Neuron (in vitro differentiated cells): ENCODE data around the gene ZNF483.
"Not testable (repeated sequence)": the region's sequence is repeated elsewhere in the genome, so short reads cannot be mapped to it uniquely, and the experiment has no call there.

Experiments used
- H2AFZ ChIP-seq: one replicate; pipeline ENCODE4 v1.6.1; 2013; ENCODE audit warnings: low read depth, mild to moderate bottlenecking, inconsistent platforms, low read length, moderate library complexity
- H3K27me3 ChIP-seq: one replicate; pipeline ENCODE4 v1.6.1; 2013; ENCODE audit warnings: low read length; ENCODE audit not compliant: insufficient read depth
- H3K36me3 ChIP-seq: one replicate; pipeline ENCODE4 v1.6.1; 2013; ENCODE audit warnings: low read length; ENCODE audit not compliant: insufficient read depth
- H3K4me1 ChIP-seq: one replicate; pipeline ENCODE4 v1.6.1; 2013; ENCODE audit warnings: low read length; ENCODE audit not compliant: insufficient read depth
- H3K4me3 ChIP-seq: 2 replicates; pipeline ENCODE4 v1.5.1; 2013; ENCODE audit warnings: mild to moderate bottlenecking, low read length, moderate library complexity
- H3K9me3 ChIP-seq: one replicate; pipeline ENCODE4 v1.6.1; 2013; ENCODE audit warnings: low read length

The ZNF483 gene

DNA sequence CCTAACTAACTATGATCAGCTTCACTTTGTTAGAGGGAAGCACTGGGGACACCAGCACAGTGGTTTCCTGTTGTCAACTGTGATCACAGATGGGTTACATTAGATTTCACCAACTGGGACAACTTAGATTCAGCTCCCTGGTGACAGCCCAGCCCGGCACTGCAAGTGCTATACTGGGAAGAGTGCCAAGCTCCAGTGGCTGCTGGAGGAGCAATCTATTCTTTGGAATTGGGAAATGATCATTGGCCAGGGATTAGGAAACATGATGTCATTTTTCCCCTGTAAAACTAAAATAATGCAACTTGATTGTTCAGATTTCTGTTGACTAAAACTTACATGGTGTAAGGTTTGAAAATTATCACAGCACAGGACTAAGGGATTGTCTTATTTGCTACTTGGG, 41.3 kb downstream of the ZNF483 start:
- Histone ChIP-seq H3K9me3 (peaks cover 12% of the 10 kb centered on the region), H3K27me3 (no peaks in the 10 kb centered on the region), H3K4me1 (no peaks in the 10 kb centered on the region), H2AFZ (no peak overlapping the region), H3K36me3 (no peaks in the 10 kb centered on the region), H3K4me3 (no peak overlapping the region)

GRCh38 chr9:111568127-111568526, 43.1 kb downstream of the ZNF483 start:
- H3K36me3 ChIP-seq, H3K27me3 ChIP-seq, H3K4me1 ChIP-seq, H2AFZ ChIP-seq, H3K4me3 ChIP-seq: not testable (repeated sequence)
- H3K9me3 ChIP-seq = peaks cover 12% of the 10 kb centered on the region

GRCh38 chr9:111572950-111573604, 48.1 kb downstream of the ZNF483 start:
- Histone ChIP-seq H3K9me3 (peaks cover 12% of the 10 kb centered on the region), H3K27me3 (no peaks in the 10 kb centered on the region), H3K36me3 (no peaks in the 10 kb centered on the region), H3K4me3 (no peak overlapping the region), H3K4me1 (no peaks in the 10 kb centered on the region), H2AFZ (no peak overlapping the region)

DNA sequence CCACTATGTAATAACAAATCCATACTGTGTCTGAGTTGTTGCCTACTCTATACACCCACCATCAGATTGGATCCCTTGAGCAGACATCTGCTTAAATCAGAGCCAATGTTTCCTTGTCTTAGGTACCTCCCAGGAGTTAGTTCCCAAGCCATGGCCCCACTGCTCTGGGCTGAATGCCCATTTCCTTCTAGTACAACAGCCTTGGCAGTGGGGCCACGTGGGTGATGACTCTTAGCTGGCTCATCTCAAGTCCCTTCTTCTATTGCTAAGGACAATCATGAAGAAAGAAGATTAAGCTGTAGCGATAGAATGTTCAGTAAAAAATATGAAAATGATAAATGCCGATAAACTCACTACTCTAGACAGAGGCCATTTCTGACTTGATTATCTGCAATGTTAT, 57.9 kb downstream of the ZNF483 start:
- H3K36me3 ChIP-seq = peaks cover 6% of the 10 kb centered on the region

GRCh38 chr9:111586378-111586777, 61.4 kb downstream of the ZNF483 start:
- Histone ChIP-seq H2AFZ (no peak overlapping the region), H3K27me3 (no peaks in the 10 kb centered on the region), H3K4me3 (no peak overlapping the region), H3K36me3 (peaks cover 2% of the 10 kb centered on the region), H3K4me1 (no peaks in the 10 kb centered on the region), H3K9me3 (no peaks in the 10 kb centered on the region)

More for the DNA sequence above, 57.9 kb downstream of the ZNF483 start:
- Histone ChIP-seq H3K27me3 (no peaks in the 10 kb centered on the region), H2AFZ (no peak overlapping the region), H3K4me1 (no peaks in the 10 kb centered on the region), H3K4me3 (no peak overlapping the region), H3K9me3 (no peaks in the 10 kb centered on the region)

GRCh38 chr9:111588846-111589245, 63.9 kb downstream of the ZNF483 start:
- Histone ChIP-seq H3K9me3 (no peaks in the 10 kb centered on the region), H3K4me3 (no peak overlapping the region), H3K4me1 (no peaks in the 10 kb centered on the region), H3K27me3 (no peaks in the 10 kb centered on the region), H2AFZ (no peak overlapping the region), H3K36me3 (no peaks in the 10 kb centered on the region)

DNA sequence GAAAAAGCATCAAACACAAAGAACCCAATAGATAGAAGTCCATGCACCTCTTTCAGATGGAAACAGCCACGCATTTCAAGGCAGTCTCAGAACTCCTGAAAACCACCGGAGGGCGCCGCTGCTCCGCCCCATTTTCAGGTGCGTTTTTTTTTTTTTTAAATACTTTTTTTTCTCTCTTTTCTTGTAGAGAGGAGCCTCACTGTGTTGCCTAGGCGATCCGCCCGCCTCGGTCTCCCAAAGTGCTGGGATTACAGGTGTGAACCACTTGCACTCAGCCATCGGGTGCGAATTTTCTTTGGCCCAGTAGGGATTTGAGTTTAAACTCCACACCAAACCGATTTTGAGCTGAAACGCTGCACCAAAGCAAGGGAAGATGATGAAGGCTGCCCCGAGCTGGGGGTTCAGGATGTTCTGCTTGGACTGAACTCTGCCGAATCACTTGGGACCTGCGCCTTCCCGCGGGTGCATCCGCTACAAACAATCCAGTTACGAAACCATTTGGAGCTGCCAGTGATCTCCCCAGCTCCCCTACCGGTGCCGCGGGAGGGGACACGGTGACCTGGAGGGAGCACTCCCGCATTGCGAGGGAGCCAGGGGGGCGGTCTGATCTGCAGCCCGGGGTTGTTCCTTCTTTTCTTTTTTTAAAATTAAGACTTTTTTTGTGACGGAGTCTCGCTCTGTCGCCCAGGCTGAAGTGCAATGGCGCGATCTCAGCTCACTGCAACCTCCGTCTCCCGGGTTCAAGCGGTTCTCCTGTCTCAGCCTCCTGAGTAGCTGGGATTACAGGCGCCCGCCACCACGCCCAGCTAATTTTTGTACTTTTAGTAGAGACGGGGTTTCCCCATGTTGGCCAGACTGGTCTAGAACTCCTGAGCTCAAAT, 73.1 kb downstream of the ZNF483 start:
- Histone ChIP-seq H3K36me3 (no peaks in the 10 kb centered on the region), H3K4me3 (peak overlapping the region; percentile 54), H3K9me3 (peaks cover 3% of the 10 kb centered on the region), H3K27me3 (no peaks in the 10 kb centered on the region), H3K4me1 (no peaks in the 10 kb centered on the region), H2AFZ (peak overlapping the region; percentile 67)

GRCh38 chr9:111598733-111599091, 73.7 kb downstream of the ZNF483 start:
- Histone ChIP-seq H3K36me3 (no peaks in the 10 kb centered on the region), H2AFZ (peak overlapping the region; percentile 67), H3K9me3 (peaks cover 3% of the 10 kb centered on the region), H3K4me3 (peak overlapping the region; percentile 54), H3K27me3 (no peaks in the 10 kb centered on the region), H3K4me1 (no peaks in the 10 kb centered on the region)

- H3K36me3 ChIP-seq = no peaks in the 10 kb centered on the region
- H3K4me1 ChIP-seq = no peaks in the 10 kb centered on the region
- peak within 1 kb of the TSS; percentile 54 for H3K4me3 ChIP-seq
- H3K9me3 ChIP-seq = peaks cover 3% of the 10 kb centered on the region
- peak within 1 kb of the TSS; percentile 67 for H2AFZ ChIP-seq
- H3K27me3 ChIP-seq = no peaks in the 10 kb centered on the region
Measured at GRCh38 chr9:111599092-111599954, 74.3 kb downstream of the ZNF483 start, which contains the start of gene PTGR1. Gene PTGR1 (minus strand): TSS chr9:111599647. CDS start chr9:111597422, 2,225 bp downstream.

DNA sequence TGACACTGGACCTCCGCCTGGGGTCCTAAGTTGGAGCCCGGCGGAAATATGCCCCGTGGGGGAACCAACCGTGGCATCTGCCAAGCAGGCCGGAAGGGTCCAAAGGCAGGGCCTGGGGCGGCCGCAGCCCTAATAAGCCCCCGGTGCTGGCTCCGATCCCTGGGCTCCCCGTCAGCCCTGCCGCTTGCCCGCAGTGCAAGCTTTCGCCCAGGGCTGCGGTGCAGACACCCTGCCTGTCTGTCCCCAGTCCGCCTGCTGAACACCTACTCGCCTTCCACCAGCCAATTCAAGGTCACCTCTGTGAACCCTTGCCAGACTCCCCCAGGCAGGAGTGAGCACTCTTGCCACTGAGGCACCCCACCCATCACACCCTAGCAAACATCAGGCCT, 75.0 kb downstream of the ZNF483 start:
- Histone ChIP-seq H2AFZ (no peak overlapping the region), H3K4me3 (no peak overlapping the region), H3K36me3 (no peaks in the 10 kb centered on the region), H3K4me1 (no peaks in the 10 kb centered on the region), H3K27me3 (no peaks in the 10 kb centered on the region), H3K9me3 (peaks cover 3% of the 10 kb centered on the region)

- no peaks in the 10 kb centered on the region for H3K4me1 ChIP-seq
- H3K4me3 ChIP-seq = no peak overlapping the region
- no peaks in the 10 kb centered on the region for H3K36me3 ChIP-seq
- H3K9me3 ChIP-seq = peaks cover 3% of the 10 kb centered on the region
- no peak overlapping the region for H2AFZ ChIP-seq
- H3K27me3 ChIP-seq = no peaks in the 10 kb centered on the region
Measured at GRCh38 chr9:111601237-111602018, 76.4 kb downstream of the ZNF483 start.

DNA sequence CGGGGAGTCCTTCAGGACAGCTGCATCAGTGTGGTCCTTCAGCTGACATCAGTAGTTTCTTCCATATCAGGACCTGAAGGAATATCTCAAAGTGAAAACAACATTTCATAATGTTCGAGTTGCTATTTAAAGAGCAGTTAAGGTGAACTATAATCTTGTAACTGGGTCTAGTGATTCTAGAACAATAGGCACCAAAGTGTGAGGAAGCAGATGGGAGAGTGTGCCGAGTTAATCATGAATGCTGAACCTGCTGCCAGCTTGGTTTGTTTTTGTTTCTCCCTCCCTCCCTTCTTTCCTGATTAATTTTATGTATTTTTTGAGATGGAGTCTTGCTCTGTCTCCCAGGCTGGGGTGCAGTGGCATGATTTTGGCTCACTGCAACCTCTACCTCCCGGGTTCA, 78.1 kb downstream of the ZNF483 start:
- no peaks in the 10 kb centered on the region for H3K4me1 ChIP-seq
- no peak overlapping the region for H3K4me3 ChIP-seq
- H3K9me3 ChIP-seq = peaks cover 3% of the 10 kb centered on the region
- no peak overlapping the region for H2AFZ ChIP-seq
- no peaks in the 10 kb centered on the region for H3K36me3 ChIP-seq
- H3K27me3 ChIP-seq = no peaks in the 10 kb centered on the region
